DMS153 treated with DMSO at 0.1 percent for 48 hours (cell line): ENCODE data around the gene OBSCN.
A peak's percentile ranks its signal among the peaks of the same experiment; 100 is the strongest.

Experiments used
- DNase-seq: peaks from one replicate; lab custom pipeline; 2025; ENCODE audit not compliant: unreplicated experiment; lab: John Stamatoyannopoulos, UW

Gene OBSCN

DNA sequence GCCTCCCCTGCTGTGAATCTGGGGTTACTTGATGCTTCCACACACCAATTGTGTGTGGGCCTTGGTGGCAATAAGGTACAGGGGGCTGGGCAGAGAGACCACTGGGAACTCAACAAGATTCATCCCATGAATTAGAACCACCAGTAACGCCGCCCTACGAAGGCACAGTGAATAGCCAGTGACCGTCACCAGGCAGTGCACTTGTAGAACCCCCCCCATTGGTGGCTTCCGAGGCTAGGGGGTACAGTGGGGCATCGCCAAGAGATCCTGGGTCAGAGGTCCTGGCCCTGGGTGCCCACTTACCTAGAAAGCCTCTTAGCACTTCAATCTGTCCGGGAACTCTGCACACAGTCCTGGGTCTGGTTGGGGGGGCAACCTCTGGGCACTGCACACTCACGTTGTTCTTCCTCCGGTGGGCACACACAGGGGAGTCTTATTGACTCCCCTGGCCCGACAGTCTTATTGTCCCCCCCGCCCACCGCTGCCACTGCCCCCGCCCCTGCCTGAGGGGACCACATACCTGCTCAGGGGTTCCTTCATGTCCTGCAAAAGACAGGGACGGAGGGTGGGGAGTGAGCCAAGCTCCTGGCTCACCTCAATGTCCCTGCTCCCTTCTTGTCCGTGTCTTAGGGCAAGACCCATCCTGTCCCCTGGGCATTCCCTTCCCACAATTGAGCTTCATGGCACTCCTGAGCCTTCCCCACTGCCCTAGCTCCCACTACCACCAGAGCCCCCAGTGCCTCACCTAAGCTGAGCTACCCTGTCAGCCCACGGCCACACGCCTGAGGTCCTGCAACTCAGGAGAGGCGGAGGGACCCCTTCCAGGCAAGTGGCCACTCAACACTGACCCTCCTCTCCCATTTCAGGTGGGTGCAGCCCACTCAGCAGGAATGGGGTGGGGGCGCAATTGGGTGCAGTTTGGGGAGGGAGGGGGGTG is 201.3 kb downstream of the OBSCN start:
- DNase-seq = no peak

DNA sequence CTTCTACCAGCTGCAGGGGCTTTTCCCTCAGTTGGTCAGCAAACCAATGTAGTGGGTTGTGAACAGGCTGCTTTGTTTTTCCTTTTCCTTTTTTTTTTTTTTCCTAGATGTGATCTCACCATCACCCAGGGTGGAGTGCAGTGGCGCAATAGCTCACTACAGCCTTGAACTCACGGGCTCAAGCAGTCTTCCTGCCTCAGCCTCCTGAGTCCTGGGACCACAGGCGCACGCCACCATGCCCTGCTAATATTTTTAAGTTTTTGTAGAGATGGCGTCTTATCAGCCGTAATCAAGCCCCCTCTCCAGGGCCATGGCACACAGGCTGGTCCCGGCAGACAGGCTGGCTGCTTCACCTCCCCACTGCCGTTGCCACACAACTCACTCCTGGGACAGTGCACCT is 202.2 kb downstream of the OBSCN start:
- DNase-seq = no peak

DNA sequence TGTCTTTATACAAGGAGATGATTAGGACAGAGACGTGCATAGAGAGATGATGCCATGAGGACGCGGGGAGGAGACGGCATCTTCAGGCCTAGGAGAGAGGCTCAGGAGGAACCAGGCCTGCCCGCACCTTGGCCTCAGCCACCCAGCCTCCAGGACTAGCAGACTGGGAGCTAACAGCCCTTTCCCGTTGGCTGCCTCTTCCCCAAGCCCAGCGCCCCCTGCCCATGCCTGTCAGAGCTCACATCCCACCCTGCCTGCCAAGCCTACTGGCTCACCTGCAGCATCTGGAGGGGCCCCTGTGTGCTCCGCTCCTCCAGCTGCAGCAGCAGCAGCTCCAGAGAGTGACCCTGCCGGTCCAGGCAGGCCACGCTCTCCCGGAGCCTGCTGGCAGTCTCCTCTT is 202.8 kb downstream of the OBSCN start:
- DNase-seq = no peak

DNA sequence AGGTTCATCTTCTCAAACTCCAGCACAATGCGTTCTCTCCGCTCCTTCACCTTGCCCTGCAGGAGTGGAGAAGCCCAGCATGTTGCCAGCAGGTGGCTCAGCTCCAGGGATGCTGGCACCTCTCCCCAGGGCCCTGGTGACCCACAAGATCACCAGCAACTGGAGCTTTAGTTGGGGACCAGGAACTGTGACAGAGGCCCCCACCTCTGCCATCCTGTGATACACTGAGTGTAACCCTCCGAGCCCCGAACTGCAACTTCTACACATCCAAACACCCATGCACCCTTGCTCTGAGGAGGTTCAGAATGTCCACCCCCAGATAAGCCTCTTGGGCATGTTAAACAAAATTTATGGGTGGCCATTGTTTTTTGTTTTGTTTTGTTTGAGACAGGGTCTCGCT is 203.3 kb downstream of the OBSCN start:
- DNase-seq = no peak

DNA sequence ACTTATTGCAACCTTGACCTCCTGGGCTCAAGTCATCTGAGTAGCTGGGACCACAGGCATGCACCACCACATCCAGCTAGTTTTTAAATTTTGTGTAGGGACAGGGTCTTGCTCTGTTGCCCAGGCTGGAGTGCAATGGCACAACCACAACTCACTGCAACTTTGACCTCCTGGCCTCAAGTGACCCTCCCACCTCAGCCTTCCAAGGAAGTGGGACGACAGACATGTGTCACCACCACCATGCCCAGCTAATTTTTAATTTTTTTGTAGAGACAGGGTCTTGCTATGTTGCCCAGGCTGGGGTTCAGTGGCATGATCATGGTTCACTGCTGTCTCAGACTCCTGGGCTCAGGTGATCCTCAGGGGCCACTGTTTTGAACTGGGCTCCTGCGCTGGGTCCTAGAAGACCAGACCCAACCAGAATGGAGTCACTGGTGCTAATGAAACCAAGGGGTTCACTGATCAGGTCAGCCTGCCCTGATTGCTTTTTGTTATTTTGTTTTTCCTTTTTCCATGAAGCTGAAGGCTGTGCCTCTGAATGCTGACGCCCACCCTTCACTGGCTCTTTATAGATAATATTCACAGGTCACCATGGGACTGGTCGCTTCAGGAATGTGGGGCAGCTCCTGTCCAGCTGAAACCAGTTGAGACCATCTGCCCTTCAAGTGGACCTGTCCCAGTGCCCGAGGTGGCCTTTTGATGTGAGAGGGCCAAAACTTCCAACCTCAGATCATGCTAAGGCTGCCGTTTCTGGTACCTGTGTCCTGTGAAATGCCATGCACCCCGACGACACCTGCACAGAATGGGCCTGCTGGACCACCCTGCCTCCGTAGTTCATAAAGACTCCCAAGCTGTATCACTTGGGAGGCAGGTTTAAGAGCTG is 203.9 kb downstream of the OBSCN start:
- no peak for DNase-seq

GRCh38 chr1:228413241-228414010 is 205.6 kb downstream of the OBSCN start:
- DNase-seq = no peak

- DNase-seq = no peak
Measured at GRCh38 chr1:228414511-228415211, 206.8 kb downstream of the OBSCN start.

- DNase-seq = no peak
Measured at GRCh38 chr1:228415221-228415620, 207.4 kb downstream of the OBSCN start.

DNA sequence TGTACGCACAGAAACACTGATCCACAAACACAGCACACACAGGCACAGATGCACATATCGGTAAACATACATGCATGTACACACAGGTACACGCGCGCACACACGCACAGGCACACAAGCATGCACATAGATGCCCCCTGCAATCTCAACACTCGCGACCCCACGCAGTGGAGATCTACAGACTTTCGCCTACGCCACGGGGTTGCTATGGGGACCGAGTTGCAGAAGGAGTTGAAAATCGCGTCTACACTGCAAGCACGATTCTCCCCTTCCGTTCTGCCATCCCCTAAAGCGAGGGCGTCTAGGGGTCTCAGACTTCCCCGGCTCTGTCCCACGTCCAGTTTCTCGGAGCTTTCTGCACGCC is 208.0 kb downstream of the OBSCN start:
- no peak for DNase-seq

DNA sequence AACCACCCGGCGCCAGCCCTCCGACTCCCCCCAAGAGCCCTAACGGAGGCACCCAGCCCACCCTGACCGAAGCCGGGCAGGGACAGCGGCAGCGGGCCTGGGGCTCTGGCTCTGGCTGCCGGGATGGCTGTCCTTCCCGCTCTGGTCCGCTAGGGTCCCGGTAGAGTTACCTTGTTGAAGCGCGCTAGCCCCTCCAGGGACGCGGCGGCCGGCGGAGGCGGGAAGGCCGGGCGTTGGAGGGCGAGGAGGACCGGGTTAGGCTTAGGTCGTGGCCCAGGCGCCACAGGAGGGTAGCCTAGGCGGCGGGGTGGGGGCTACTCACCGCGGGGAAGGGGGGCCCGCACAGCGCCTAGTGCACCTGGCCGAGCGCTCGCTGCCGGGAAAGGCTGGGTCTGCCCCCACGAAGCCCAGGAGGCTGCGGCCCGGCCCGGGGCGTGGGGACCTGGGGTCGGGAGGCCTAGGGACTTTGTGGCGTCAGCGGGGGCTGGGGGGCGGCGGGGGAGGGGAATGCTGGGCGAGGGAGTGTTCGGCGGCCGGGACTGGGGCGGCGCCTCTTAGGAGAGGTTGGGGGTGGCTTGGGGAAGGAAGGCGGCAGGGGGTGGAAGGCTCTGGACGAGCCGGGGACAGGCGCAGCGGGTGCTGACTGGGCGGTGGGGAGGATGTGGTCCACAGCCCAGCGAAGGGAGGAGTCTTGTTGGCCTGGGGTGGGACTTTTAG is 208.5 kb downstream of the OBSCN start, which contains the start of gene TRIM17:
TRIM17 (minus strand) TSS at position 645 of the 717 bp plus-strand sequence. CDS start 1,789 bp downstream, outside the sequence.
- peak; percentile 43 for DNase-seq

DNA sequence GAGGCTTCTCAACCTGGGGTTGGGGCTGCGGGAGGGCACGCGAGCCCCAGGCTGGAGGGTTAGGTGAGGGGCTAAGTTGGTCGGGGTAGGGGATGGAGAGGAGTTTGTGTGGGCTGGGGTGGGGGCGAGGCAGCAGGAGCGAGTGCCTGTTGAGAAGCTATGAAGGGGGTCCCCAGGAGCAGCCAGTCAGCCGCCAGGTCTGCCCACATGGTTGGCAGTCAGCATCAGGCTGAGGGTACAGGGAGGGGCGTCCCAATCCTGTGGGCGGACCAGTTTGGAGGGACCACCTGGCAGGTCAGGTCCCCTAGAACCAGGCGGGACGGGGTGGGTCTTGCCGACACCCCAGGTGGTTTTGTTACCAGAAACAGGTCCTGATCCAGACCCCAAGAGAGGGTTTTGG is 209.2 kb downstream of the OBSCN start:
- no peak for DNase-seq

- no peak for DNase-seq
Measured at GRCh38 chr1:228417483-228418203, 209.8 kb downstream of the OBSCN start.

DNA sequence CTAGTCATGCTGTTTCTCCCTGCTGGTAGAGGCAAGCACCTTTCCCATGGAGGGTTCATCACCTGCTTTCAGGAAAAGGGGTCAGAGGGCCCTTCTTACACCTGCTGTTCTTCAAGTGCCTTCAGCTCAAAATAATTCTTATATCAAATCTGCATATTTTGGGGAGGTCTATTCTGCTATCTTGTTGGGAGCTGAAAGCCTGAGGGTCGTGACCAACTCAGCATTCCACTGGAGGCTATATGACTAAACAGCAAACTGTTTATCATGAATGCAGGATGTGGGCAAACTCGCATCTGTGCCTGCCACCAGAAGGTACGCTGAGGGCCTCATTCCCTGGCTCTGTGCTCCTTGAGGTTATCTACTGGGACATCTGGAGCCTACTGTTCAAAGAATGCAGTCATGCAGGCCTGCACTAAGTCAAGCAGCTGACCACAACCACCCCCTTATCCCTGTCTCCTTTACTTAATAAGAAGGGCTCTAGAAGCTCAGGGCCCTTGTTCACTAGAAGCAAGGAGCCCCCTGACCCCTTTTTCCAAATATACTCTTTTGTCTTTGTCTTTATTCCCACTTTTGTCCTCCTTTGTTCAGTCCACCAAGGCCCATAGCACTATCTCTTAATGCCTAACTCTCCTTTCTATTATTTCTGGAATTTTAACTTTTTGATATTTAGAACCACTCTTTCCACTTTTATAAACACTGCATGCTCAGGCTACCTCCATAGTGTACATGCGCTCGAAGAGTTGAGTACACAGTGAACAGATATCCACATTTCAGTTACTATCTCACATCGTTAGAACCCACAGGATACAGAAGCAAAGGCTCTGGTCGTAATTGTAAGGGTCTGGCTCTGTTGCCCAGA is 213.4 kb downstream of the OBSCN start:
- no peak for DNase-seq

DNA sequence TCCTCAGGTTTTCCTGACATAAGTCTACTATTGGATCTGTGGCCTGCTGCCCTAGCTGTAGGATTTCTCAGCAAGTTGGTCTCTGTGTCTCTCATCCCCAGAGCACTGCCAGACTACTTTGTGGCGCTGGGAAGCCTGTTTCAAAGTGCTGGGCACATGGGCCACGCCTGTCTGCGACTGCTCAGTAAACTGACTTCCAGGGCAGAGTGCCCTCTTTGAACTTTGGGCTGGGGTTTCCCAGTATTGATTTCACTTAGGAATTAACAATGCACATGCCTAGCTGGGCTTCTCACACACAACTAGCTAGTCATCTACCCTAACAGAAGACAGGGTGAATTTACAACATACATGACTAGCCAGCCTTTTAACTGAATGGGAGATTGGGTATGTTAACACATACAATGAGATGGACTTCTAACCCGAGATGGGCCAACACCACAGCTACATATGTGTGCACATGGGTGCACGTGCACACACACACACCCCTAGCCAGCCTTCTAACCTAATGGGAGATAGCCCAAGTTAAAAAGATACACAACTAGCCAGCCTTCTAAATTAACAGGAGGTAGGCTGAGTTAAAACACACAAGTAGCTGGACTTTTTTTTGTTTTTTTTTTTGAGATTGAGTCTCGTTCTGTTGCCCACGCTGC is 215.7 kb downstream of the OBSCN start:
- DNase-seq = no peak

DNA sequence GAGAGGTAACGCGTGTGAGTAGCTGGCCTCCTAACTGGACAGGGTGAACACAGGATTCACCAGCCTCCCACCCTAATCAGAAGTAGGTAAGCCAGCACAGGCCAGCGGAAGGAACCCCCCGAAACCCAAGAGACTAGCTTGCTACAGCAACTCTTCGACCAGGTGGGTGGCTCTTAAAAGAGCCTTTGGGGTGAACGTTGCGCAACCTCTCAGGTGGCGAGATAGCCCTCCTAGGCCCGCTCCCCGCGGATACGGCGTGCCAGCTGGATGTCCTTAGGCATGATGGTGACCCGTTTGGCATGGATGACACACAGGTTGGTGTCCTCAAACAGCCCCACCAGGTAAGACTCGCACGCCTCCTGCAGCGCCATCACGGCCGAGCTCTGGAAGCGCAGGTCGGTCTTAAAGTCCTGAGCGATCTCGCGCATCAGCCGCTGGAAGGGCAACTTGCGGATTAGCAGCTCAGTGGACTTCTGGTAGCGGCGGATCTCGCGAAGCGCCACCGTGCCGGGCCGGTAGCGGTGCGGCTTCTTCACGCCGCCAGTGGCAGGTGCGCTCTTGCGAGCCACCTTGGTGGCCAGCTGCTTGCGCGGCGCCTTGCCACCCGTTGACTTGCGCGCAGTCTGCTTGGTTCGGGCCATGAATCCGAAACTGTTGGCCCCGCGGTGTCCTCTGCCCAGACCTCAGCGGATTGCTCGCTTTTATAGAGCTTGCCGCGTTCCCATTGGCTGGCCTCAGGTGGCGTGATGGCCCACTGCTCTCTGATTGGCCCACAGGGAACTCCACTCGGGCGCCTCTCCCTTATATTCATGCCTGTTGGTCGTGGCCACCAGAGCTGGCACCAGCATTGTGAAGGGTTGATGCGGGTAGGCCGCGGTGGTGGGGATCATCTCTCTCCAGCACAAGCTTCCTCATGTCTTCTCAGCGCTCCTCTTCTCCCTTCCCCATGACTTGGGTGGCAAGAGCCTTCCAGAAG is 217.1 kb downstream of the OBSCN start:
- no peak for DNase-seq

DNA sequence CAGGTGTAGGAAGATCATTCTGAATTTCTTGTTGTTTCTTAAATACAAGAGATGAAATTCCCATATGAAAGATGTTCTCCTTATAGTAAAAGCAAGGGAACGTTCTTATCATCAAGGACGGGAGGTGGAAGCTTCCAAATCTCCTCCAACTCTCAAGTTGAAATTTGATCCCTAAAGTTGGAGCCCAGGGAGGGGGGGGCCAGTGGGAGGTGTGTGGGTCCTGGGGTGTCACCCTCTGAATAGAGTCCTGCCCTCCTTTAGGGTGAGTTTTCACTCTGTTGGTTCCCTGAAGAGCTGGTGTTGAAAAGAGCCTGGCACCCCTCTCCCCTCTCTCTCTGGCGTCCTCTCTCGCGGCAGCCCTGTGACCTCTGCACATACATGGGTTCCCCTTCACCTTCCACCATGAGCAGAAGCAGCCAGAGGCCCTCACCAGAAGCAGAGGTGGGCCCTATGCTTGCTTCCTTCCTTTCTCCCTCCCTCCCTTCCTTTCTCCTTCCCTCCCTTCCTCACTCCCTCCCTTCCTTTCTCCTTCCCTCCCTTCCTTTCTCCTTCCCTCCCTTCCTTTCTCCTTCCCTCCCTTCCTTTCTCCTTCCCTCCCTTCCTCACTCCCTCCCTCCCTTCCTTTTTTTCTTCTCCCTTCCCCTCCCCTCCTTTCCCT is 218.8 kb downstream of the OBSCN start:
- DNase-seq = no peak
